Activated CD4-positive, alpha-beta T cell treated with anti-CD3 and anti-CD28 coated beads for 48 hours (primary cell): Measurements from ENCODE around the gene UBA52.
"Not testable (repeated sequence)": the region's sequence is repeated elsewhere in the genome, so short reads cannot be mapped to it uniquely, and the experiment has no call there.

Experiments
- DNase-seq: peaks from one replicate; pipeline ENCODE4 v3.0.0-alpha.2; 2020

Gene UBA52

DNA sequence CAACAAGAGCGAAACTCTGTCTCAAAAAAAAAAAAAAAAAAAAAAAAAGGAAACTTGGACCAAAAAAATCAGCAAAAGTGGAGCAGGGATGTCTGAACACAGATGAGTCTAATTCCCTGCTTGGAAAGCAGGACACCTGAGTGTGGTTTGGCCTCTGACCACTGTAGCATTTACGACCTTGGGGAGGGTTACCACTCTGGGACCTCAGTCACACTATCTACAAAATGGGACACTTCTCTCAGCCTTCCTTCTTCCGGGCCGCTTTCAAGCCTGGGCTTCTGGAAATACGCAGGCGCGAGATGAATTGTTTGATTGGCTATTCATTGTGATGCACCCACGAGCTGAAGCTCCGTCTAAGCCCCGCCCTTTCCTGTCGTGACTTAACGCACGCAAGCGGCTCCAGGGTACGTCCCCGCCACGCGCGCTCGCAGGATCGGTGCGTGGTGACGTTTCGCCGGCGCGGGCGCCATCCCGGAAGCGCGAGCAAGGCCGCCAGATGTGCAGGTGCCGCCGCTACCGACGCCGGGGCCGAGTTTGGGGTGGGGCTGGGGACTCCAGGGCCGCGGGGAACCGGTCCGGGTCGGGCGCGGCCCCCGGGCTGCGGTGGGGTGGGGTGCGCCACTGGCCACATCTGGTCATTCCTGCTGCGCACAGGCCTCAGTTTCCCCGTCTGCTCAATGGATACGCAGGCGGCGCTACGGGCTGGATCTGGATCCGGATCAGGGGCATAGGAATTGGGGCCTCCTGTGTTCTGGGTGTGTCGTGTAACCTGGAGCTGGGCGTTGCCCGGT lies 14.1 kb upstream of the UBA52 start, which contains the start of gene KXD1:
Gene KXD1 (plus strand): TSS at position 460 of the 791 bp plus-strand sequence. CDS start 4,187 bp downstream, outside the sequence.
- peak; percentile 99 for DNase-seq

DNA sequence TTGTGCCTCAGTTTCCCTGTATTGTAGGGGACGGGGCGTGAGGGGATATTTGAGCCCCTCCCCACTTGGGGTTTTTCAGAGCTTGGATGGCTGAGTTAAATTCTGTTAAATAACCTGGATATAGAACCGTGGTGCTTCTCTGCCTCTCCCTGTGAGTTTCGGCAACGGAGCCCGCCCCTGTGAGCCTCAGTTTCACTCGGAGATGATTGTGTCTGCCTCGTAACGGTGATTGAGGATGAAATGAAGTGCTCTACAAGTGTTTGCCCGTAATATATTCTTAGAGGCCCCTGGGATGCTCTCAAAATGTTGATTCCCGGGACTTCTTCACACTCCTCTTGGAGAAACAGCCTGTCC lies 13.5 kb upstream of the UBA52 start:
- DNase-seq, result no peak

DNA sequence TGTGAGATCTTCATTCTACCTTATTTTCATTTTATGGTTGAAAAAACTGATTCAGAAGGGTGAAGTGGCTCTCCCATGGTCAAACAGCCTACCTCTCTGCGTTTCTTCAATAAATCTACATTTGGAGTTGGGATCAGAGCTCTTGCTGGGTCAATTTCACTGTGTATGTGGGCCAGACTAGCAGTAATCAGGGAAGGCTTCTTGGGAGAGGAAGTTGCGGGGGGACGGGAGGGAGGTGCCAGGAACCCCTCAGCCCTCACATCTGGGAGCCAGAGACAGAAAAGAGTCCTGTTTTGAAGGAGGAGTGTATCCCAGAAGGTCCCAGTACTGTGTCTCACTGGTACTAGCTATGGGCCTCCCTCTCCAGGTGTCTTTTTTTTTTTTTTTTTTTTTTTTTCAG lies 13.1 kb upstream of the UBA52 start:
- no peak for DNase-seq

DNA sequence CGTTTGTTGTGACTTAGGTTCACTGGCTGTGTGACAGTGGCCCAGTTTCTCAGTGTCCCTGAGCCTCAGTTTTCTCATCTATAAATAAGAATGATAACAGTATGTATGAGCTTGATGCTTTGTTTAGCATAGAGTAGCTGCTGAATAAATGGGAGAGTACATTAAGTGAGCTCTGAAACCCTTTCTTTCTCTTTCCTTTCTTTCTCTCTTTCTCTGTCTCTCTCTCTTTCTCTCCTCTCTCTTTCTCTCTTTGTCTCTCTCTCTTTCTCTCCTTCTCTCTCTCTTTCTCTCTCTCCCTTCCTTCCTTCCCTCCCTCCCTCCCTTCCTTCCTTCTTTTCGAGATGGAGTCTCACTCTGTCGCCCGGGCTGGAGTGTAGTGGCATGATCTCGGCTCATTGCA lies 12.0 kb upstream of the UBA52 start:
- DNase-seq, result no peak

DNA sequence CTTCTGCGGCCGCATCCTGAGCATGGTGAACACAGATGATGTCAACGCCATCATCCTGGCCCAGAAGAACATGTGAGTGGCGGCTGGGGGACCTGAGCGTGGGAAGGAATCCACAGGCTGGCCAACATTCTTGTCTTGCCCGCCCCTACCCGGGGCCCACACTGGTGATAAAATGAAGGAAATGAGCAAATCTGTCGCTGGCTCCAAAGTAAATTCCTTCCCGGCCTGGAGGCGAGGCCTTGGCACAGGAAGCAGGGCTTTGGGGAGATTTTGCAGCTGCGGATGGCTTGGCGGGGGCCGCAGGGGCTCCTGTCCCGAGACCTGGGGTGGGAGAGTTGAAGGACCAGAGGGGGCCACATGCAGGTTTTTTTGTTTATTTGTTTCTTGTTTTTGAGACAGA lies 9.6 kb upstream of the UBA52 start:
- DNase-seq, result no peak

DNA sequence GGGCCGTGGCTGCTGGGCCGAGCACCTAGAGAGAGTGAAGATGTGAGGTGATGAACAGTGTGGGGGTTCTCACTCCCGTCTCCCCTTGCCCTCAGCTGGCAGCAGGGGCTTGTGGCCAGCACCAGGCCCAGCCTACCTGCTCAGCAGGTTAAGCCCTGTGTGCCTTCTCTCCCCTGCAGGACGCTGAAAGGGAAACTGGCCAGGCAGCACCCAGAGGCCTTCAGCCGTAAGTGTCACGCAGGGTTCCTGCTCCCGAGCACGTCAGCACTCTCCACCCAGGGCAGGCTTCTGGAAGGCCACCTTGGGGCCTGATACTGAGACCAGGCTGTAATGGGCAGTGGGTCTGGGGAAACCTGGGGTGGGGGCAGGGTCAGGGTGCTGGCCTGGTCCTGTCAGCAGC lies 4.7 kb upstream of the UBA52 start:
- DNase-seq, result no peak

DNA sequence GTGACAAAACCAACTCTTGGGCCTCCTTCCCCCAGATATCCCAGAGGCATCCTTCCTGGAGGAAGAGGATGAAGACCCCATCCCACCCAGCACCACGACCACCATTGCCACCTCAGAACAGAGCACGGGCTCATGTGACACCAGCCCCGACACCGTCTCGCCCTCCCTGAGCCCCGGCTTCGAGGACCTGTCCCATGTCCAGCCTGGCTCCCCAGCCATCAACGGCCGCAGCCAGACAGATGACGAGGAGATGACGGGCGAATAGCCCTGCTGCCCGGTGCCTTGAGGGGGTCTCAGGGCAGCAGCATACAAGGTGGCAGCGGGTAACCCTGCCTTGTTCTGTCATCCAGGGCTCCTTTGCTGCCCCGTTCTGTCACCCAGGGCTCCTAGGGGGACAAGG lies 3.3 kb upstream of the UBA52 start:
- DNase-seq, result no peak

DNA sequence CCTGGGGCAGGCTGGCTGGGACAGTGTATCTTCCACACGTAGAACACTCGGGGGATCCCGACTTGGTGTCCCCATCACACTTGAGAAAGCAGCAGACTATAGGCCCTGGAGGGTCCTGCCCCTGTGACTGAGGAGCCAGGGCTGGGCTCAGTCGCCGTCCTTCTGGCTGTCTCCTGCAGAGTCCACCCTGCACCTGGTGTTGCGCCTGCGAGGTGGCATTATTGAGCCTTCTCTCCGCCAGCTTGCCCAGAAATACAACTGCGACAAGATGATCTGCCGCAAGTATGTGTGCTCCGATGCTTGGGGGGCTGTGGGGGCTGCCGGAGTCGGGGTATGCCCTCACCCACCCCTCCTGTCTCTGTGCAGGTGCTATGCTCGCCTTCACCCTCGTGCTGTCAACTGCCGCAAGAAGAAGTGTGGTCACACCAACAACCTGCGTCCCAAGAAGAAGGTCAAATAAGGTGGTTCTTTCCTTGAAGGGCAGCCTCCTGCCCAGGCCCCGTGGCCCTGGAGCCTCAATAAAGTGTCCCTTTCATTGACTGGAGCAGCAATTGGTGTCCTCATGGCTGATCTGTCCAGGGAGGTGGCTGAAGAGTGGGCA lies 3.1 kb downstream of the UBA52 start:
- DNase-seq, result no peak

DNA sequence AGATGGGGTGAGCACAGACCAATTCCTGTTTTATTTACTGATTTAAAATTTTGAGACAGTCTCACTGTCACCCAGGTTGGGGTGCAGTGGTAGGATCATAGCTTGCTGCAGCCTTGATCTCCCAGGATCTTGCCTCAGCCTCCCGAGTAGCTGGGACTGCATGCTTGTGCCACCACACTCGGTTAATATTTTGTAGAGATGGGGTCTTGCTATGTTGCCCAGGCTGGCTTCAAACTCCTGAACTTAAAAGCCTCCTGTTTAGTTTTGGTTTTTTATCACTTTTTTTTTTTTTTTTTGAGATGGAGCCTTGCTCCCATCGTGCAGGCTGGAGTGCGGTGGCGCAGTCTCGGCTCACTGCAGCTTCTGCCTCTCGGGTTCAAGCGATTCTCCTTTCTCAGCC lies 4.7 kb downstream of the UBA52 start:
- no peak for DNase-seq

DNA sequence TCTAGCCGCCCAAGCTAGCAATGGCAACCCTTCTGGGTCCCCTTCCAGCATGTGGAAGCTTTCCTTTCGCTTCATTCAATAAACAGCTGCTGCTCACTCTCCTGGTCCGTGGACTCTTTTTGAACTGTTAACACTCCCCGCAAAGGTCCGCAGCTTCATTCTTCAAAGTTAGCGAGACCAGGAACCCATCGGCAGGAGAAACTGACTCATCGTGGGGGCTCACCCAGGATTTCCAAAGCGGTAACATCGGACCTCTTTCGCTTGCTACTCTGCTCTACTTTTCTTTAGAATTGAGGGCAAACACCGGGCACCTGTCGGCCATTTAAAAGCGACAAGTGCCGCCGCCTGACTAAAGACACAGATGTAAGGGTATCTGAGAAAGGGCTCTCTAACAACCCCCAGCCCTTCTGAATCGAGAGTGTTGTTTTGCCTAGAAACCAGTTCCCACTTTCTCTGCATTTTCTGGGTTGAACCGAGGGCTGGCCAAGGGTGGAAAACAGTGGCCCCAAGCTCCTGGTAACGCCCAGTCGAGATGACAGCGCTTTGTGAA lies 5.8 kb downstream of the UBA52 start:
- no peak for DNase-seq

DNA sequence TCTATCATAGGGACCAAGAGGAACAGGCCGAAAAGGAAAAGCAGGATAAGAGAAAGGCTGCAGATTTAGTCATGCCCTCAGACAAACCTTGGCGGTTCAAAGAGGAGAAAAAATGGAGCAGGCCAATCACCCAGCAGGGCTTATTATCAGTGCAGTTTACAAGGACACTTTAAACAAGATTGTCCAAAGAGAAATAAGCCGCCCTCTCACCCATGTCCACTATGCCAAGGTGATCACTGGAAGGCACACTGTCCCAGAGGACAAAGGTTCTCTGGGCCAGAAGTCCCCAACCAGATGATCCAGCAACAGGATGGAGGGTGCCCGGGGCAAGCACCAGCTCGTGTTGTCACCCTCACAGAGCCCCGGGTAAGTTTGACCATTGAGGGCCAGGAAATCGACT lies 8.7 kb downstream of the UBA52 start:
- DNase-seq, result no peak

DNA sequence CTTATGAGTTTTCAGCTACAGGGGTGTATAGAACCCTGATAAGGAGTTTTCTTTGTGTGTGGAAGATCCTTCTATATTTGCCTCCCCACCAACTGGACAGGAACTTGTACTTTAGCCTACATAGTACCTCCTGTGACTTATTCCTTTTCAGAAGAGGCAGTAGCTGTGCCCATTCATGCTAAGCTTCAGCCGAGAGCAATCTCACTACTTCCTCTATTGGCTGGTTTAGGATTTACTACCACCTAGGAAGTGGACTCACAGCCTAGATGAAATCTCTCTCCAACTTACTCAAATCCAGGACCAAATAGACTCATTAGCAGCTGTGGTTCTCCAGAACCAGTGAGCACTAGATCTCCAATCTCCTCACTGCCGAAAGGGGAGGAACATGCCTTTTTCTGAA lies 14.6 kb downstream of the UBA52 start:
- DNase-seq, result no peak

DNA sequence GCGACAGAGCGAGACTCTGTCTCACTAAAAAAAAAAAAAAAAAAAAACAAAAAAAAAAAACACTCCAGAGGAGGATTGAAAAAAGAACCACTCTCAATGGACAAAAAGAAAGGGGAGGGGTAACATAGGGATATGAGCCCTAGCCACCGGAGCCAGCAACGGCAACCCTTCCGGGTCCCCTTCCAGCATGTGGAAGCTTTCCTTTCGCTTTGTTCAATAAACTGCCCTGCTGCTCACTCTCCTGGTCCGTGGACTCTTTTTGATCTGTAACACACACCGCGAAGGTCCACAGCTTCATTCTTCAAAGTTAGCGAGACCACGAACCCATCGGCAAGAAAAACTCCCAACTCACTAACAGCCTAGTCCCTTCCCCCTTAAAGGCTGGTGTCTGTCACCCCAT lies 15.9 kb downstream of the UBA52 start:
- DNase-seq, result no peak

DNA sequence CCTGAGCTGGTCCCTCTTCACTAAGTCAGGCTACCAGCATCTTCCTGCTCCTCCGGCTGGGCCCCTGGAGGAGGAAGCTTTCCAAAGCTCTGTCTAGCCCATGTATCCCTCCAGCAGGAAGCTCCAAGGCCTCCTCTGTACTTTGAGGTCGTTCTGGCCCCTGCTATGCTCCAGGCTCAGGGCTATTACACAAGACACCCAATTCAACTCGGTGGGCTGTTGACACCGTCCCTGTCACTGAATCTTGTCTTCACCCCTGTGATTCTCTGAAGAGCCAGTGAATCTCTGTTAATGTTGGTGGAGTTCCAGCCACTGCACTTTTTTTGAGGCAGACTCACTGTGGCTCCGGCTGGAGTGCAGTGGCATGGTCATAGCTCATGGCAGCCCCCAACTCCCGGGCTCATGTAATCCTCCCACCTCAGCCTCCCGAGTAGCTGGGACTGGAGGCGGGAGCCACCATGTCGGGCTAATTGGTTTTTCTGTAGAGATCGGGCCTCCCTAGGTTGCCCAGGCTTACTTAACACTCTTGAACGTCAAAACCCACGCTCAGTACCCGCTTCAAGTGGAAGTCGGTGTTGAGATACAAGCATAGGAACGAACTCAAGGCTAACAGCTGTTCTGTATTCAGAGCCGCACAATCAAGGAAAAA lies 16.4 kb downstream of the UBA52 start:
- no peak for DNase-seq

DNA sequence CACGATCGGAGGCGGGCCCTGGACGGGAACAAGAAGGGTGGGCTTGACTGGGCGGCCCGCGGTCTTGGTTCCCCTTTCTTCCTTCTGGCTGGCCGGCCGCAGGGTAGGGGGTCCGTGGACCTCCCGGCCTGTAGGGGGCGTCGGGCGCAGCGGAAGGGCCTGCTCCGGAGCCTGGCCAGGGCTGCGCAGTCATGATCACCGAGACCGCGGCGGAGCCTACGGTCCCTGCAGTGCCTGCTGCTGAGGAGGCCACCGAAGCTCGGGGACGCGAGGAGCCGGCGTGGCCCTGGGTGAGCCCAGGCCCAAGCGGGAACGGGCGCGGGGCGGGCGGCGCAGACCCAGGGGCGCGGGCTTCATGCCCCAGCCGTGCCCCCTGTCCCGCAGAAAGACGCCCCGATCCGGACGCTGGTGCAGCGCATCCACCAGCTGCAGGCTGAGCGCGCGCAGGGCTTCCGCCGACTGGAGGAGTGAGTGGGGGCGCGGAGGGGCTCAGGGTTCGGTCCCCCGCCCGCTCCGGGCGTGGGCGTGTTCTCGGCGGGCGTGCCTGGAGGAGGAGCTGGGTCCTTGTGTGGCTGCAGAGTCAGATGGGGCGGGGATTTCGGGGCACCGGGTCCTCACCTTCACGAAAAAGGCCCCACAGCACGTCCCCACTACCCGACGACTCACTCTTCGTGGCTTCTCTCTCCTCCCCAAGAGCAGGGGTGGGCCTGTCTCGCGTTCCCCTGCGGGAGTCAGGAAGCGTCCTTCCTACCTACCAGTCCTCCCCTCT lies 17.1 kb downstream of the UBA52 start, which contains the start of gene REX1BD:
Gene REX1BD (plus strand): TSS at position 188 of the 769 bp plus-strand sequence. CDS start 4 bp downstream, at position 192.
- DNase-seq, result peak; percentile 89

DNA sequence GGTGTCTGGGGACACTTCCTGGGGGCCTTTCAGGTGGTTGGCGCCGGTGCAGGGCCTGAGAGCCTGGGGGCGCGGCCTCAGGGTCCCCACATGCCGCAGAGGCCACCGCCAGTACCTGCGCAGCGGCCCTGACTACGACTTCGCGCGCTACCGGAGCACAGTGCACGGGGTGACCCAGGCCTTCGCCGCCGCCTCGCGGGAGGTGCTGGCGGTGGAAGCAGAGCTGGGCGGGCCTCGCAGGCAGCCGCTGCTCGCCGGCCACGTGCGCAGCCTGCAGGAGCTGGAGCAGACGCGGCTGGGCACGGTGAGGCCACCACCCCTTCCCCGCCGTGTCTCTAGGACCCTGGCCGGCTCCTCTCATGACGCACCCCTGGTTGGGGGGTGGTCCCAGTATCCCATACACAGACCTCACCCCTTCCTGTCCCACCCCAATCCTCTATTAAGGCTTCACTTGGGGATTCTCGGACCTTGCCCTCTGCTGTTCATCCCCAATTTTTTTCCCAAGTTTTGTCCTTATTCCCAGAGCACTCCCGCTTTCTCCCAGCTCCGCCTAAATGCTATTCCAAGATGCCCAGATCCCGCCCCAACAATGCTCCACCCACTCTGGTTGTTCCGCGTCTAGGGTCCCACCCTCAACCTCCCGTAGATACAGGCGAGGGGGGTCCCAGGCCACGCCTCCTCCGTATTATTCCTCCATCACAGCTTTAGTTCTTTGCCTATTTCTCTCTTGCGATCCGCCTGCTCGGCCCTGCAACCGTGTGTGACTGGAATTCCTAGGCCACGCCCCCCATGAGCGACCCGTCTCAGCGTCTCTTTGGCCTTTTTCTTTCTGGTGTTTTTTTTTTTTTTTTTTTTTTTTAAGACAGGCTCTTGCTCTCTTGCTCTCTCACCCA lies 18.0 kb downstream of the UBA52 start:
- peak; percentile 83 for DNase-seq

DNA sequence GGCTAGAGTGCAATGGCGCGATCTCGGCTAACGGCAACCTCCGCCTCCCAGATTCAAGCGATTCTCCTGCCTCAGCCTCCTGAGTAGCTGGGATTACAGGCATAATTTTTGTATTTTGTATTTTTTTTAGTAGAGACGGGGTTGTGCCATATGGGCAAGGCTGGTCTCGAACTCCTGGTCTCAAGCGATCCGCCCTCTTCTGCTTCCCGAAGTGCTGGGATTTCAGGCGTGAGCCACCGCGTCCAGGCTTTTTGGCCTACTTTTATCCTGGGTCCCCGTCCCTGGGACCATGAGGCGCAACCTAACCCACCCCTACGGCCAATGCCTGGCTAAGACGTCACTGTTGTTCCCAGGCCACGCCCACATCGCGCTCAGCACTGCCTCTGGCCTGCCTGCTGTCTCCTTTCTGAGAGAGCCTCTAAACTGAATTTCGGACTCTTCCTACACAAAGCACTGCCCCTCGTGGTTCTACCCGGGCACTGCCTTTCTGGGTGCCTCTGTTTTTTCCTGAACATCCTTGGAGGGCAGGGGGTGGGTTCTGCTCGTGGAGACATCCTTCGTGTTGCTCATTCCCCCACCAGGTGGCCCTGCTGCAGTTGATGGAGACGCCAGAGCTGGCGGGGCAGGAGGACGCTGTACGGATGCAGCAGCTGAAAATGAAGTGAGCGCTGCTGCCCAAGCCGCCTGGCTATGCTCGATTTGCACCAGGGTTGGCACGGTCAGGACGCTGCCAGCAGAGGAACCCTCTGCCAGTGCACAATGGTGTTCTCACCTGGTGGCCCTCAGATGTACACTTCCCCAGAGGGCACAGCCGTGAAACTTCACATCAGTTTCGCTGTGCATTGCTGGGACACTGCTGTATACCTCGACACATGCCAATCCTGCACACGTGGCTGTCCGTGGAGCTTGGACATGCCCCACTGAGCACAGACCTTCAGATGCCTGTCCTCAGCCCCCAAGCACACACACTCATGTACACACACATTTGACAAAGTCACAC lies 18.9 kb downstream of the UBA52 start:
- DNase-seq, result peak; percentile 44

DNA sequence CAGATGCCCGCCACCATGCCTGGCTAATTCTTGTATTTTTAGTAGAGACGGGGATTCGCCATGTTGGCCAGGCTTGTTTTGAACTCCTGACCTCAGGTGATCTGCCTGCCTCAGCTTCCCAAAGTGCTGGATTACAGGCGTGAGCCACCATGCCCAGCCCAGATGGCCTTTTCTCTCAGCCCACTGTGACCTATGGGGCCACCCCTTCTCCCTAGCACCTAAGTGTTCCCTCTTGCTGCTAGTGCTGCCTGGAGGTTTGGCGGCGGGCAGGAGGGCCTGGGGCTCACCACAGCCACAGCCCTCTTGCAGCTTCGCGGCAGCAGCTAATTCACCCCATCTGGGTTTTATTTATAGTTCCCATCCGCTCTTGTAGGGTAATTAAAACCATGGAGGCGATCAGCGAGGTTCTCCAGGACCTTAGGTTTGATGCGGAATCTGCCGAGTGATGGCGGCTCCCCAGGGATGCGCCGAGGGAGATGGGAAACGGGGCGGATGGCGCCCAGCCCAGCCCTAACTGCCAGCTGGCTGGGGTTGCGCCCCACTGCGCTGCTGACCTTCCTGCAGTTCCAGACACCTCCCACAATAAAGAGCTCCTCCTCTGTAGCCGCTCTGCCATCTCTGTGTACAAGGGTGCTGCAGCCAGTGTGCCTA lies 20.2 kb downstream of the UBA52 start:
- DNase-seq, result no peak

DNA sequence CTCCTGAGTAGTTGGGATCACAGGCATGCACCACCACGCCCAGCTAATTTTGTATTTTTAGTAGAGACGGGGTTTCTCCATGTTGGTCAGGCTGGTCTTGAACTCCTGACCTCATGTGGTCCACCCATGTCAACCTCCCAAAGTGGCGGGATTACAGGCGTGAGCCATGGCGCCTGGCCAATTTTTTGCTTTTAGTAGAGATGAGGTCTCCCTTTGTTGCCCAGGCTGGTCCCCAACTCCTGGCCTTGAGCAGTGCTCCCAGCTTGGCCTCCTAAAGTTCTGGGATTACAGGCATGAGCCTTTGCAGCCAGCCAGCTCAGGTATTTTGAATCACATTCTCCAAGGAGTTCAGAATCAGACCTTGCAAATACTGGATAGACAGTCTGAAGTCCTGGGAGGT lies 21.1 kb downstream of the UBA52 start:
- not testable (repeated sequence) for DNase-seq
